ENCODE measurements around the gene MTA3. TPM values are rescaled to one million over a fixed set of nuclear protein-coding genes. Genes with fewer than 3 reads are reported as not detected.
"Not testable (repeated sequence)": the region's sequence is repeated elsewhere in the genome, so short reads cannot be mapped to it uniquely, and the experiment has no call there.

The MTA3 gene
- total RNA-seq, 2 donors from 2014 or later: 20.9 to 21.8 TPM

DNA sequence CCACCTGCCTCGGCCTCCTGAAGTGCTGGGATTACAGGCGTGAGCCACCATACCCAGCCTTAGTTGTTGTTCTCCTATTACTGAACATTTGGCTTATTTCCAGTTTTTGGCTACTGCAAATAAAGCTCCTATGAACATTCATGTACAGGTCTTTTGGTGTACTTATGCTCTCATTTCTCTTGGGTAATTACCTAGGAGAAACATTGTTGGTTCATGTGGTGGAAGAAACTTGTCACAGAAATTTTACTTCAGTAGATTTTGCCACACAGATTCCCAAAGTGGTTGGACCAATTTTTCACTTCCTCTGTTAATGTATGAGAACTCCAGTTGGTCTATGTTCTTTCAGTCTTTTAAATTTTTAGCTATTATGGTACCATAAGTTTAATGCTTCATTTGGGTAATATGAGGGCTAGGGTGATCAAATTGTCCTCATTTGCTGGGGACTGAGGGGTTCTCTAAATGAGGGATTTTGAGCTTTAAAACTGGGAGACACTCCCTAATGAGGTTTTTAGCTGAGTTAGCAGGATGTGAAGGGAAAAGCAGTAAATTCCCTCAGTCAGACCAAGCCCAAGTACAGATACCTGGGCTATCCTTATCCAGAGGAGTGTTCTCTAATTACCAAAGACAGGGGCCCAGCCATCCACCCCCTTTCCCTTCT is 33.9 kb downstream of the MTA3 start:
- intact Hi-C loops (cut with DNase I): no loop called here
- no peak for ATAC-seq
- DNase-seq: no peak

- DNase-seq (no peak), ATAC-seq (no peak)
- intact Hi-C loops (cut with DNase I): no loop called here
Observed at GRCh38 chr2:42602876-42603219, 34.4 kb downstream of the MTA3 start.

GRCh38 chr2:42604341-42604867 is 36.0 kb downstream of the MTA3 start:
- DNase-seq; ATAC-seq; intact Hi-C loops (cut with DNase I): not testable (repeated sequence)

DNA sequence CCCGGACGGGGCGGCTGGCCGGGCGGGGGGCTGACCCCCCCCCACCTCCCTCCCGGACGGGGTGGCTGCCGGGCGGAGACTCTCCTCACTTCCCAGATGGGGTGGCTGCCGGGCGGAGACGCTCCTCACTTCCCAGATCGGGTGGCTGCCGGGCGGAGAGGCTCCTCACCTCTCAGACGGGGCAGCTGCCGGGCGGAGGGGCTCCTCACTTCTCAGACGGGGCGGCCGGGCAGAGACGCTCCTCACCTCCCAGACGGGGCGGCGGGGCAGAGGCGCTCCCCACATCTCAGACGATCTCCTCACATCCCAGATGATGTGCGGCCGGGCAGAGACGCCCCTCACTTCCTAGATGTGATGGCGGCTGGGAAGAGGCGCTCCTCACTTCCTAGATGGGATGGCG is 37.7 kb downstream of the MTA3 start:
- ATAC-seq; intact Hi-C loops (cut with DNase I); DNase-seq: not testable (repeated sequence)

DNA sequence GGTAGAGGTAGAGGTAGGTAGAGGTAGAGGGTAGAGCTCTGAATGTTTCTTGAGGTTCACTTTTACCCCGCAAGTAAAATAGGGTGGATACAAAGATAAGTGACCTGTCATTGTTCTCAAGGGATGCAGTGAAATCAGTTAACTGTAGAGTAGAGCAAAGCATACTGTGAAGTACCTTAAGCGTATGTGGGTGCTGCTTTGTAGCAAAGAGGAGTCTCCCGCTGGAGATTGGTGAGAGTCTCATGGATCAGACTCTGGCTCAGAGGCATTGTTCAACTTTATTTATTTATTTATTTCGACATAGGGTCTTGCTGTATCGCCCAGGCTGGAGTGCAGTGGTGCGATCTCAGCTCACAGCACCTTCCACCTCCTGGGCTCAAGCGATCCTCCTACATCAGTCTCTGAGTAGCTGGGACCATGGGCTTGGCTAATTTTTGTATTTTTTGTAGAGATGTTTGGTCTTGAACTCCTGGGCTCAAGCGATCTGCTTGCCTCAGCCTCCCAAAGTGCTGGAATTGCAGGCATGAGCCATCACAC is 38.7 kb downstream of the MTA3 start:
- intact Hi-C loops (cut with DNase I): no loop called here
- no peak for DNase-seq
- ATAC-seq: no peak

DNA sequence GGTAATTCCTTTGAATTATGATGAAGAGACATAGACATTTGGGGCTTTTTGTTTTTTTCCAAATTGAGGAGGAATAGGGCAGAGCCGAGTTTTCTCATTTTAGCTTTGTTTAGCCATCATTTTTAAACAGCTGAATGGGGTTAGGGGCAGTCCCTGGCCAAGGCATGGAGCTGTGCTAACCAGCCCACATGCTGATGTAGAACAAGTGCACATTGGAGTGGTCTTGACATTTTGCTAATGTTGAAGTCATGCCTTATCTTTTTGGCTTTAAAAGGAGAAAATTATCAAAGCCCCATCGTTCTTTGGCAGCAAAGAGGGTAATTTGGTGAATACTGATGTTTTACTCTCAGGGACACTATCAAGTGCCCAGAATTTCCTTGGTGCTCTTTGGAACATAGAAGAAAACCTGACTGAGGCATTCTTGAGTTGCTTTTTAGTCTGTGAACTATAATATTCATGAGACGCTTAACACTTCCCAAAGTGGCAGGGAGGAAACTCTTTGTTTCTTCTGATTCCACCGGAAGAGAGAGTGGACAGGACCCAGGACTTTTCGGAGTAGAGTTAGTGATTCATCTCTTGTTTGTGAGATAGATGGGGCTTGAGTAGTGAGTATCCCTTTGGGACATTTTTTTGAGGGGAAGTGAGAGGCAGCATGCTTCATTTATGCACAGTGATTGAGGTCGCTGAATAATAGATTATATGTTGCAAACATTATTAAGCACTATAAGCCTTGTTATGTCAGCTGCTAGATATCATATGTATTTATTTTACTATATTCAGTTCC is 45.0 kb downstream of the MTA3 start:
- intact Hi-C loops (cut with DNase I): no loop called here
- DNase-seq: no peak
- ATAC-seq: no peak

DNA sequence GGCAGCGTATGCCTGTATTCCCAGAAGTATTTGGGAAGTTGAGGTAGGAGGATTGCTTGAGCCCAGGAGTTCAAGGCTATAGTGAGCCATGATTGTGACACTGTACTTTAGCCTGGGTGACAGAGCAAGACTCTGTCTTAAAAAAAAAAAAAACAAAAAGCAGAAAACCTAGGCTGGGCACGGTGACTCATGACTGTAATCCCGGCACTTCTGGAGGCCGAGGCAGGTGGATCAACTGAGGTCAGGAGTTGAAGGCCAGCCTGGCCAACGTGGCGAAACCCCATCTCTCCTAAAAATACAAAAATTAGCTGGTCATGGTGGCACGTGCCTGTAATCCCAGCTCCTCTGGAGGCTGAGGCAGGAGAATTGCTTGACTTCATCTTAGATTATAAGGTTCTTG is 46.4 kb downstream of the MTA3 start:
- DNase-seq (no peak), ATAC-seq (no peak)
- intact Hi-C loops (cut with DNase I): no loop called here

GRCh38 chr2:42618116-42618515 is 49.7 kb downstream of the MTA3 start:
- ATAC-seq (no peak), DNase-seq (no peak)
- intact Hi-C loops (cut with DNase I): no loop called here

GRCh38 chr2:42618972-42619371 is 50.5 kb downstream of the MTA3 start:
- intact Hi-C loops (cut with DNase I): no loop called here
- ATAC-seq: no peak

DNA sequence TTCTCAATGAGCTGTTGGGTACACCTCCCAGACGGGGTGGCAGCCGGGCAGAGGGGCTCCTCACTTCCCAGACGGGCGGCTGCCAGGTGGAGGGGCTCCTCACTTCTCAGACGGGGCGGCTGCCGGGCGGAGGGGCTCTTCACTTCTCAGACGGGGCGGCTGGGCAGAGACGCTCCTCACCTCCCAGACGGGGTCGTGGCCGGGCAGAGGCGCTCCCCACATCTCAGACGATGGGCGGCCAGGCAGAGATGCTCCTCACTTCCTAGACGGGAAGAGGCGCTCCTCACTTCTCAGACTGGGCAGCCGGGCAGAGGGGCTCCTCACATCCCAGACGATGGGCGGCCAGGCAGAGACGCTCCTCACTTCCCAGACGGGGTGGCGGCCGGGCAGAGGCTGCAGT is 53.2 kb downstream of the MTA3 start:
- DNase-seq: not testable (repeated sequence)

More at GRCh38 chr2:42618972-42619371, 50.5 kb downstream of the MTA3 start:
- no peak for DNase-seq

DNA sequence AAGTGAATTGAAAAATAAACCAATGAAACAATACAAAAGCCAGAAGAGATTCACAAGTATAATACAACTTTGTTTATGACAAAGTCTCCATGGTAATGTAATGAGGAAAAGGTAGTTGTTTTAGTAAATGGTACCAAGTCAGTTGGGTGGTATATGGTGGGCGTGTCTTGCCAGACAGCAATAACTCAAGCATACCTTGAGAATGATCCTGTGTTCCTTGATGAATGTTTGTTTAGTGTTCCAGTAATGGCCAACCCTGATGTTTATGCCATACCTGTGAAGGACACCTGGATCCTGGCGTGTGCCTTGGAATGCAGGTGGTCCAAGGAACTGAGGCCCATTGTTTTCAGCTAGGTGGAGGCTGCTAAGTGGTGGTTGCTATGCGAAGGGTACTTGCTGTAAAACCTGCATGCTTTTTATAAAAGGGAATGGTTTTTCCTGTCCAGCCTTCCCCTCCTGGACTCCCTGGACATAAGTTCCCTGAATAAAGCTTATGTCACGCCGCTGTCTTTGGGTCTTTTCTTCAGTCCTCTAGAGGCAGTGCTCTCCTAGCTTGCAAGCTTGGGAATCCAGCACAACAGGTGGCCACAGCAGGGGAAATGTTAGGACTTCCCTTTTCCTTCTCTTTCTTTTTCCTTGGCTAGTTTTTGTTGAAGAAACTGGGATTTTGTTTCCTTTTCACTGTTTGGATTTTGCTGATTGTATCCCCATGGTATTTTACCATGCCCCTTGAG is 54.7 kb downstream of the MTA3 start:
- ATAC-seq: no peak
- no peak for DNase-seq
- intact Hi-C loops (cut with DNase I): no loop called here

More for the DNA sequence above, 53.2 kb downstream of the MTA3 start:
- intact Hi-C loops (cut with DNase I); ATAC-seq: not testable (repeated sequence)

DNA sequence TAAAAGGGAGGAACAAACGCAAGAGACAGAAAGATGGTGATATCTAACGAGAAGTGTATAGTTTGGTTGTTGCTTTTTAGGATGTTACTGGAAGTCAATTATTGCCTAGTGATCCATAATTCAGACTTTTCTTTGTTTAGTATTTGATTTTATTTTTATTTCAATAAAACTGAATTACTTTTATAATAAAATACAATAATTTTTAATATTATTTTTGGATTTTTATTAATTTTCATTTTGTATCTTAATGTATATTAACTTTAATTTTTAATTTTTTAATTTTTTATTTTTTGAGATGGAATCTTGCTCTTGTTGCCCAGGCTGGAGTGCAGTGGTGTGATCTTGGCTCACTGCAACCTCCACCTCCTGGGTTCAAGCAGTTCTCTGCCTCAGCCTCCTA is 55.6 kb downstream of the MTA3 start:
- DNase-seq: no peak
- intact Hi-C loops (cut with DNase I): no loop called here
- no peak for ATAC-seq

GRCh38 chr2:42628024-42628423 is 59.6 kb downstream of the MTA3 start:
- intact Hi-C loops (cut with DNase I); ATAC-seq; DNase-seq: not testable (repeated sequence)

DNA sequence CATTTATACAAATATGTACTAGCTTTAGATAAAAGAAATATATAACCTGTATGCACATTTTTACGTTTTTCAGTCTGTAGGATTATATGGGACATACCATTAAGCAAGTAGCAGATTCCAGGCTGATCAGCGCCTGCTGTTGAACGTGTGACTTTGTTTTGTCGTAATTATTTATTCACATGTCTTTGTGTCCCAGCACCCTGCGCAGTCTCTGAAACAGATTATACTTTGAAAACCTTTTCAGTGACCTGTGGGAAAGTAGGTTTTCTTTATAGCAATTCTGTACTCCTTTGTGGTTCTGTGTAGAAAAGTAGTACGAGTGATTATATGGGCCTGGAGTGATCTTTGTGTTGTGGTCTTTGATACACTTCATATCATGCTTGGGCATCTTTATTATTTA is 68.5 kb downstream of the MTA3 start:
- DNase-seq: no peak
- ATAC-seq: no peak
- intact Hi-C loops (cut with DNase I): no loop called here

- no peak for DNase-seq
- intact Hi-C loops (cut with DNase I): no loop called here
- ATAC-seq: no peak
Observed at GRCh38 chr2:42638080-42638784, 69.8 kb downstream of the MTA3 start.

GRCh38 chr2:42639340-42640077 is 71.1 kb downstream of the MTA3 start:
- DNase-seq: no peak
- intact Hi-C loops (cut with DNase I): no loop called here
- ATAC-seq: no peak

DNA sequence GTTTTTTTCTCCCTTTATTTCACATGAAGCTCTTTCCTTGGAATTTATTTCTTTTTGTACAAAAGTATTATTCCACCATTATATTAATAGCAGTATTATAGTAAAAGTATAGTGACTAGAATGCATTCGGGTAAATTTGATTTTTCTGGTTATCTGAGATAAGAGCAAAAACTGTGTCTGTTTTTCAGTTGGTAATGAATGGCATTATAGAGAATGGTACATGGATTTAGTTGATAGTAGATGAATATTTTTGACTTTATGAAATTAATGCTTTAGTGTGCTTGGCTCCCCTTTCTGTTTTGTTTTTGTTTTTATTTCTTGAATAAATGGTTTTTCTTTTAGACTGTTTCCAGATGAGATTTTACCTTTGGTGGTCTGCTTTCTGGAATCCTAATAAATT is 71.8 kb downstream of the MTA3 start:
- intact Hi-C loops (cut with DNase I): no loop called here
- DNase-seq: no peak
- ATAC-seq: no peak

DNA sequence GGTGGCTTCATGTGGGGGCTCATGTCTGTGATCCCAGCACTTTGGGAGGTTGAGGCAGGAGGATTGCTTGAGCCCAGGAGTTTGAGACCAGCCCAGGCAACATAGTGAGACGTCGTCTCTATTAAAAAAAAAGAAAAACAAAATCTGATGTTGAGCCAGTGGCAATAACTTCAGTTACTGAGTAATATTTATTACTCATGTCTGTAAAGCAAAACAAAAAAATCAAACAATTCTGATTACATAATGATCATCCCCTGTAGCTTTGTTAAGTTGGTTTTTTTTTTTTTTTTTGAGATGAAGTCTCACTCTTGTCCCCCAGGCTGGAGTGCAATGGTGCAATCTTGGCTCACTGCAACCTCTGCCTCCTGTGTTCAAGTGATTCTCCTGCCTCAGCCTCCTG is 73.9 kb downstream of the MTA3 start:
- DNase-seq; intact Hi-C loops (cut with DNase I); ATAC-seq: not testable (repeated sequence)

Measured in left cardiac atrium (tissue), 4 donors.